ENCODE results near the gene ASPHD1.

DNA sequence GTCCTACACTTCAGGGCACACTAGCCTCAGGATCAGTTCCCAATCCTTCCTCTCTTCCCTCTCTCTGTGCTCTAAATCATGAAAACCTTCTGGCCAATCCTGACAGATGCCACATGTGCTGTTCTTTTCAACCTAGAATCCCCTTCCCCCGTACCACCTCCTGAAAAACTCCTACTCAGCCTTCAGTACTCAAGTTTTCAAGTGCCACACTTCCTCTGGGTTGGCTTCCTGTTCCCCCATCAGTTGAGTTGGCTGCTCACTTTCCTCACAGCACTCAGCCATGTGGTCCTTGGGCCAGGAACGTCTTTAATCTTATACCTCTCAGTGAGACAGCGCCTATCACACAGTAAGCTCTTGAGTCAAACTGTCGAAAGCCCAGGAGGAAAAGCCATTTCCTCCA lies 3.3 kb downstream of the ASPHD1 start:
- TF ChIP-seq POLR2A (IDR thresholded peaks at IDR 0.05; ENCODE audit: low read length): no peak
- TF ChIP-seq SMC3 (IDR thresholded peaks at IDR 0.05): no peak
- TF ChIP-seq, protein P1, sequence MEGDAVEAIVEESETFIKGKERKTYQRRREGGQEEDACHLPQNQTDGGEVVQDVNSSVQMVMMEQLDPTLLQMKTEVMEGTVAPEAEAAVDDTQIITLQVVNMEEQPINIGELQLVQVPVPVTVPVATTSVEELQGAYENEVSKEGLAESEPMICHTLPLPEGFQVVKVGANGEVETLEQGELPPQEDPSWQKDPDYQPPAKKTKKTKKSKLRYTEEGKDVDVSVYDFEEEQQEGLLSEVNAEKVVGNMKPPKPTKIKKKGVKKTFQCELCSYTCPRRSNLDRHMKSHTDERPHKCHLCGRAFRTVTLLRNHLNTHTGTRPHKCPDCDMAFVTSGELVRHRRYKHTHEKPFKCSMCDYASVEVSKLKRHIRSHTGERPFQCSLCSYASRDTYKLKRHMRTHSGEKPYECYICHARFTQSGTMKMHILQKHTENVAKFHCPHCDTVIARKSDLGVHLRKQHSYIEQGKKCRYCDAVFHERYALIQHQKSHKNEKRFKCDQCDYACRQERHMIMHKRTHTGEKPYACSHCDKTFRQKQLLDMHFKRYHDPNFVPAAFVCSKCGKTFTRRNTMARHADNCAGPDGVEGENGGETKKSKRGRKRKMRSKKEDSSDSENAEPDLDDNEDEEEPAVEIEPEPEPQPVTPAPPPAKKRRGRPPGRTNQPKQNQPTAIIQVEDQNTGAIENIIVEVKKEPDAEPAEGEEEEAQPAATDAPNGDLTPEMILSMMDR (IDR thresholded peaks at IDR 0.05): no peak
- no peak for TF ChIP-seq CEBPB (IDR thresholded peaks at IDR 0.05)
- TF ChIP-seq HDAC2 (IDR thresholded peaks at IDR 0.05): no peak
- TF ChIP-seq CHD2 (IDR thresholded peaks at IDR 0.05; ENCODE audit: low read length, partially characterized antibody): no peak
